GM23248 (cell line): ENCODE data around the gene CD7. TPM values are rescaled to one million over a fixed set of nuclear protein-coding genes. Genes with fewer than 3 reads are reported as not detected.

Source experiments
- DNase-seq: peaks from one replicate; pipeline ENCODE4 v3.0.0-alpha.2; 2015
- H2AFZ ChIP-seq: fragments of 200-600 bp; sonication (generic); 2 replicates; pipeline ENCODE4 v1.6.1; 2016; ENCODE audit warnings: antibody characterized with exemption
- H3F3A ChIP-seq: fragments of 200-600 bp; sonication (generic); 2 replicates; pipeline ENCODE4 v1.6.1; 2016; ENCODE audit warnings: mild to moderate bottlenecking, antibody characterized with exemption, mixed run types; ENCODE audit not compliant: insufficient read depth
- H3K27ac ChIP-seq: fragments of 200-600 bp; sonication (generic); 2 replicates; pipeline ENCODE4 v1.5.1; 2016; ENCODE audit warnings: mild to moderate bottlenecking
- H3K27me3 ChIP-seq: fragments of 200-600 bp; sonication (generic); replicated peaks from 2 replicates; pipeline ENCODE4 v1.6.1; 2016; ENCODE audit warnings: mild to moderate bottlenecking; ENCODE audit not compliant: insufficient read depth
- H3K36me3 ChIP-seq: fragments of 200-600 bp; sonication (generic); 2 replicates; pipeline ENCODE4 v1.6.1; 2016; ENCODE audit warnings: low read depth, mild to moderate bottlenecking
- H3K4me1 ChIP-seq: fragments of 200-600 bp; sonication (generic); 2 replicates; pipeline ENCODE4 v1.6.1; 2016; ENCODE audit warnings: mild to moderate bottlenecking; ENCODE audit not compliant: insufficient read depth
- H3K4me2 ChIP-seq: fragments of 200-600 bp; sonication (generic); one replicate; pipeline ENCODE4 v1.6.1; 2016; ENCODE audit warnings: mild to moderate bottlenecking; ENCODE audit not compliant: unreplicated experiment
- H3K4me3 ChIP-seq: fragments of 200-600 bp; sonication (generic); 2 replicates; pipeline ENCODE4 v1.5.1; 2016; ENCODE audit warnings: mild to moderate bottlenecking
- H3K79me2 ChIP-seq: fragments of 200-600 bp; sonication (generic); 2 replicates; pipeline ENCODE4 v1.6.1; 2016; ENCODE audit warnings: mild to moderate bottlenecking; ENCODE audit not compliant: insufficient read depth
- H3K9ac ChIP-seq: fragments of 200-600 bp; sonication (generic); 2 replicates; pipeline ENCODE4 v1.6.1; 2016; ENCODE audit warnings: mild to moderate bottlenecking
- H3K9me2 ChIP-seq: fragments of 200-600 bp; sonication (generic); 2 replicates; pipeline ENCODE4 v1.6.1; 2016; ENCODE audit warnings: mixed run types, mild to moderate bottlenecking, moderate library complexity; ENCODE audit not compliant: insufficient read depth
- H3K9me3 ChIP-seq: fragments of 200-600 bp; sonication (generic); one replicate; pipeline ENCODE4 v1.6.1; 2017; ENCODE audit warnings: low read depth
- H4K20me1 ChIP-seq: fragments of 200-600 bp; sonication (generic); 2 replicates; pipeline ENCODE4 v1.6.0; 2016; ENCODE audit not compliant: insufficient read depth
- EZH2 ChIP-seq: fragments of 200-600 bp; sonication (generic); IDR thresholded peaks from 2 replicates; pipeline ENCODE4 v1.6.1; 2018; ENCODE audit warnings: antibody characterized with exemption, mild to moderate bottlenecking; ENCODE audit not compliant: insufficient read depth, poor library complexity, severe bottlenecking
- EZH2phosphoT487 ChIP-seq: fragments of 200-600 bp; sonication (generic); IDR thresholded peaks from 2 replicates; pipeline ENCODE4 v1.6.1; 2018; ENCODE audit warnings: antibody characterized with exemption, moderate library complexity, mild to moderate bottlenecking, low read depth; ENCODE audit not compliant: insufficient read depth
- WGBS, 2 experiments: methylation state at CpG; one replicate each; pipeline ENCODE4 v1.1.6; 2015 to 2017; ENCODE audit warnings: low lambda C conversion rate in 2 of 2, low coverage in 1 of 2; ENCODE audit errors: missing lambda C conversion rate in 2 of 2; 5-methylcytosine and 5-hydroxymethylcytosine counted together
- in situ Hi-C: fragments of 300-500 bp; cut with MboI; formaldehyde crosslinking; loops from 2 replicates; pipeline ENCODE4 v1.15.0; 2020
- polyA plus RNA-seq: library from polyadenylated mRNA; unstranded; fragments of >200 nt; fragmentation: Nextera tagmentation; extraction: Ambion mirVana; gene quantifications from 2 replicates; pipeline ENCODE4 v1.2.1, GENCODE V29; 2016
- total RNA-seq: library from RNA; depleted of rRNA; stranded (reverse); fragments of >200 nt; shearing (Covaris generic); gene quantifications from 2 replicates; pipeline ENCODE4 v1.2.3, GENCODE V29; 2014

CD7 gene
- total and polyA plus RNA-seq, 2 experiments from 2014 or later, result 0.22 to 0.23 TPM

DNA sequence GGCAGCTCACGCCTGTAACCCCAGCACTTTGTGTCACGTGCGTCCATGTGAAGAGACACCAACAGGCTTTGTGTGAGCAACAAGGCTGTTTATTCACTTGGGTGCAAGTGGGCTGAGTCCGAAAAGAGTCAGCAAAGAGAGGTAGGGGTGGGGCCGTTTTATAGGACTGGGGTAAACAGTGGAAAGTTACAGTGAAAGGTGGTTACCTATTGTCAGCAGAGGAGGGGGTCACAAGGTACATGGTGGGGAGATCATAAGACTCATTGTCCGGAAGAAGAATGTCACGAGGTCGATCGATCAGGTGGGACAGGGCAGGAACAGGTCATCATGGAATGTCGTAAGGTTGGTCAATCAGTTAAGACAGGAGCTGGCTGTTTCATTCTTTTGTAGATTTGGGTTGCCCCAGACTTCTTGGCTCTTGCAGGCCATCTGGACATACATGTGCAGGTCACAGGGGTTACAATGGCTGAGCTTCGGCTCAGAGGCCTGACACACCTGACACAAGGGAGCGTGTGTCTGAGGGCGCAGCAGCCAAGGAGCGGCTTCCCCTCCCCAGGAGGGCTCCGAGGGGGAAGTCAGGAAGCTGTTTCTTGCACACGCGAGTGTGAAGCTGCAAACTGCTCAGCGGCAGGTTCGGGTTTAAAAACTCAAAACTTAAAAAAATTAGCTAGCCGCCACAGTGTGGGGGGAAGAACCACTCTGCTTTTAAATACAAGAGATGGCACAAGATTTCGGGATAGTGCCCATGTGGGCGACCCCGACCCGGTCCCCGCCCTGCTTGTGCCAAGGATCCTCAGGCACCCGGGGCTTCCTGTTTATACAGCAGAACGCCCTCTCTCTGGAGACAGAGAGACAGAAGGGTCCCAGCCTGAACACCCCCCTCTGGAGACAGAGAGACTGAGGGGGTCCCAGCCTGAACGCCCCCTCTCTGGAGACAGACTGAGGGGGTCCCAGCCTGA, 29.2 kb upstream of the CD7 start:
- Histone ChIP-seq H3K79me2 (no peaks in the 10 kb centered on the region), H3K27me3 (no peaks in the 10 kb centered on the region), H3K27ac (no peak overlapping the region), H2AFZ (no peak overlapping the region), H4K20me1 (no peaks in the 10 kb centered on the region), H3F3A (peaks cover 7% of the 10 kb centered on the region), H3K4me1 (peaks cover 10% of the 10 kb centered on the region), H3K9me3 (no peaks in the 10 kb centered on the region), H3K9ac (no peak overlapping the region), H3K4me2 (no peak overlapping the region), H3K9me2 (no peaks in the 10 kb centered on the region), H3K36me3 (no peaks in the 10 kb centered on the region), H3K4me3 (no peak overlapping the region)
- in situ Hi-C loops, result no loop called here
- DNase-seq, result no peak
- 82 to 85% methylated on average over 28 of the region's 28 CpGs for WGBS, 2 experiments
- TF ChIP-seq EZH2phosphoT487 (no peak), EZH2 (no peak)

DNA sequence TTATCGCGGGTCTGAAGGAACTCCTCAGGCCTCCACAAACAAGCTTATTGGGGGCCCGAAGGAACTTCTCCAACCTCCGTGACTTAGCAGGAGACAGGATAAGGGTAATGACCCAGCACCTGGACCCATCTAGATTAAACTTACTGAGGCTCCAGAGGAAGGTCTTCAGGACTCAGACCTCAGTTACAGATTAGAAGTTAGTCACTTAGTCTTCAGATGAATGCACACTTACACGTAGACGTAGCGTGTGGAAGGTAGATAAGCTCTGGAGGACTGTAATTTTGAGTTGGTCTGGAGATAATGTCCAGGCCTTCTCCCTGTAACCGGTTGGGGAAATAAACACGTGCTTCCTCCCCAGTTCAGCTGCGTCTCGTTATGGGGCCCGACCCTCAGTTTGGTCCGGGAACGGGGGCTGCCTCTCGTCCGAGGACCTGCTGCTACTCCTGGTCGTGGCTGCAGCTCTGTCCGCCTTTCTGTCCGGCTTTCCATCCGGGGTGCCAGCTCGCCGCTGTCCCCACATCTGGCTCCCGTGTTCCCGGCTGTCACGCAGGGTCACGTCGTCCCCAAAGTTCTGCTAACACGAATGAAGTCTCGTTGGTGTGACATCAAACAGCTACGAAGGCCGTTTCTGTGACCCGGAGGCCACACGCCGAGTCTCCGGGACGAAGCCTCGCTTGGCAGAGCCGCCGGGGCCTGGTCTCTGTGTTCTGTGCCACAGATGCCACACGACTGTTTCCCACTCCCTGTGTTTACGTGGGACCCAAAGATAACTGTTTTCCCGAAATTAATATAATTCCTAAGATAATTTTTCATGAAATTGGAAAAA, 28.0 kb upstream of the CD7 start:
- Histone ChIP-seq H3F3A (peaks cover 7% of the 10 kb centered on the region), H3K9me3 (no peaks in the 10 kb centered on the region), H3K79me2 (no peaks in the 10 kb centered on the region), H4K20me1 (no peaks in the 10 kb centered on the region), H3K36me3 (no peaks in the 10 kb centered on the region), H3K4me3 (no peak overlapping the region), H3K9ac (no peak overlapping the region), H3K4me2 (no peak overlapping the region), H3K27ac (no peak overlapping the region), H3K4me1 (peaks cover 10% of the 10 kb centered on the region), H3K27me3 (no peaks in the 10 kb centered on the region), H2AFZ (no peak overlapping the region), H3K9me2 (no peaks in the 10 kb centered on the region)
- no peak for TF ChIP-seq EZH2phosphoT487
- no peak for TF ChIP-seq EZH2
- no peak for DNase-seq
- in situ Hi-C loops, result no loop called here
- WGBS, 2 experiments, result 89 to 92% methylated on average over 35 to 42 of the region's 42 CpGs

- in situ Hi-C loops, result no loop called here
- Histone ChIP-seq H3K9me3 (no peaks in the 10 kb centered on the region), H3K79me2 (no peaks in the 10 kb centered on the region)
Measured at GRCh38 chr17:82344175-82344907, 26.9 kb upstream of the CD7 start.

GRCh38 chr17:82343560-82343959, 26.2 kb upstream of the CD7 start:
- Histone ChIP-seq H3K79me2 (no peaks in the 10 kb centered on the region), H3K36me3 (no peaks in the 10 kb centered on the region), H2AFZ (no peak overlapping the region), H3F3A (no peaks in the 10 kb centered on the region), H3K9me3 (no peaks in the 10 kb centered on the region), H3K9me2 (no peaks in the 10 kb centered on the region), H3K27ac (no peak overlapping the region), H3K4me1 (peaks cover 5% of the 10 kb centered on the region; the same call in 1 of the 2 replicates), H3K27me3 (no peaks in the 10 kb centered on the region), H3K4me3 (no peak overlapping the region), H4K20me1 (no peaks in the 10 kb centered on the region), H3K4me2 (no peak overlapping the region), H3K9ac (no peak overlapping the region)
- WGBS, 2 experiments, result 84 to 86% methylated on average over 5 of the region's 5 CpGs
- no peak for DNase-seq
- in situ Hi-C loops, result no loop called here
- TF ChIP-seq EZH2phosphoT487 (no peak), EZH2 (no peak)

More at GRCh38 chr17:82344175-82344907, 26.9 kb upstream of the CD7 start:
- H3K27me3 ChIP-seq, result no peaks in the 10 kb centered on the region
- H3F3A ChIP-seq, result no peaks in the 10 kb centered on the region; the same call in 1 of the 2 replicates
- no peak overlapping the region for H3K9ac ChIP-seq
- H3K4me3 ChIP-seq, result no peak overlapping the region
- no peaks in the 10 kb centered on the region for H3K36me3 ChIP-seq
- no peak overlapping the region for H3K4me2 ChIP-seq
- H3K4me1 ChIP-seq, result peaks cover 7% of the 10 kb centered on the region
- H2AFZ ChIP-seq, result no peak overlapping the region
- H3K9me2 ChIP-seq, result no peaks in the 10 kb centered on the region
- H4K20me1 ChIP-seq, result no peaks in the 10 kb centered on the region
- 86 to 87% methylated on average over 24 of the region's 24 CpGs for WGBS, 2 experiments
- no peak for TF ChIP-seq EZH2phosphoT487
- no peak for TF ChIP-seq EZH2
- no peak for DNase-seq
- H3K27ac ChIP-seq, result no peak overlapping the region
